Neural cell (in vitro differentiated cells): ENCODE results near the gene MED8.

Experiments
- CTCF ChIP-seq: fragments of 450-650 bp; IDR thresholded peaks from 2 replicates; pipeline ENCODE4 v1.5.1; 2014; ENCODE audit warnings: antibody characterized with exemption, mild to moderate bottlenecking, moderate library complexity; ENCODE audit not compliant: poor library complexity, severe bottlenecking
- EP300 ChIP-seq: fragments of 450-650 bp; conservative IDR thresholded peaks from 2 replicates; pipeline ENCODE4 v1.6.1; 2014; ENCODE audit warnings: antibody characterized with exemption, mild to moderate bottlenecking, moderate library complexity; ENCODE audit not compliant: poor library complexity, severe bottlenecking
- EZH2 ChIP-seq: fragments of 200-600, 300-800 bp; shearing (Covaris generic), sonication (generic); IDR thresholded peaks from 2 replicates; pipeline ENCODE4 v1.6.1; 2014; ENCODE audit warnings: antibody characterized with exemption, low read length, borderline replicate concordance, mild to moderate bottlenecking; ENCODE audit not compliant: insufficient read depth, poor library complexity, severe bottlenecking
- POLR2AphosphoS5 ChIP-seq: IDR thresholded peaks from 2 replicates; pipeline ENCODE4 v1.6.1; 2012
- SMC3 ChIP-seq: fragments of 450-650 bp; conservative IDR thresholded peaks from 2 replicates; pipeline ENCODE4 v1.6.1; 2014; ENCODE audit warnings: antibody characterized with exemption, mild to moderate bottlenecking, moderate library complexity; ENCODE audit not compliant: poor library complexity
- TF ChIP-seq, protein P1 (sequence below): IDR thresholded peaks from 2 replicates; pipeline ENCODE4 v1.6.1; 2012; ENCODE audit warnings: borderline replicate concordance

DNA sequence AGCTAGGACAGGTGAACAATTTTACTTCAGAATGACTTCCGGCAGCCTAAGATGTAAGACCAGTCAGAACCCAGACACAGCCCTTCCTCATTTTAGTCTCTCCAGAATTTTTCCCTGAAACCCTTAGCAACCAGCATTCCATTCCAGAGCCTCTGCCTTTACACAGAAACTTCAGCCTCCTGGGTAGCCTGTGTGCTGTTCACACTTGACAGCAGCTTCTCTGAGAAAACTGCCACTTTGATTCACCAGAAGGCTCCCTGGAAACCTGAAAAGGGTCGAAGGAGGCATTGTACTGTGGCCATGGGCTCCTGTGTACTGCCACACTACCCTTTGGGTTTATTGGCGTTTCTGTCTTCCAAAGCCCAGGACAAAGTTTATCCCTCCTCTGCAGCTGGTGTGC, 46.8 kb upstream of the MED8 start:
- TF ChIP-seq, protein P1, sequence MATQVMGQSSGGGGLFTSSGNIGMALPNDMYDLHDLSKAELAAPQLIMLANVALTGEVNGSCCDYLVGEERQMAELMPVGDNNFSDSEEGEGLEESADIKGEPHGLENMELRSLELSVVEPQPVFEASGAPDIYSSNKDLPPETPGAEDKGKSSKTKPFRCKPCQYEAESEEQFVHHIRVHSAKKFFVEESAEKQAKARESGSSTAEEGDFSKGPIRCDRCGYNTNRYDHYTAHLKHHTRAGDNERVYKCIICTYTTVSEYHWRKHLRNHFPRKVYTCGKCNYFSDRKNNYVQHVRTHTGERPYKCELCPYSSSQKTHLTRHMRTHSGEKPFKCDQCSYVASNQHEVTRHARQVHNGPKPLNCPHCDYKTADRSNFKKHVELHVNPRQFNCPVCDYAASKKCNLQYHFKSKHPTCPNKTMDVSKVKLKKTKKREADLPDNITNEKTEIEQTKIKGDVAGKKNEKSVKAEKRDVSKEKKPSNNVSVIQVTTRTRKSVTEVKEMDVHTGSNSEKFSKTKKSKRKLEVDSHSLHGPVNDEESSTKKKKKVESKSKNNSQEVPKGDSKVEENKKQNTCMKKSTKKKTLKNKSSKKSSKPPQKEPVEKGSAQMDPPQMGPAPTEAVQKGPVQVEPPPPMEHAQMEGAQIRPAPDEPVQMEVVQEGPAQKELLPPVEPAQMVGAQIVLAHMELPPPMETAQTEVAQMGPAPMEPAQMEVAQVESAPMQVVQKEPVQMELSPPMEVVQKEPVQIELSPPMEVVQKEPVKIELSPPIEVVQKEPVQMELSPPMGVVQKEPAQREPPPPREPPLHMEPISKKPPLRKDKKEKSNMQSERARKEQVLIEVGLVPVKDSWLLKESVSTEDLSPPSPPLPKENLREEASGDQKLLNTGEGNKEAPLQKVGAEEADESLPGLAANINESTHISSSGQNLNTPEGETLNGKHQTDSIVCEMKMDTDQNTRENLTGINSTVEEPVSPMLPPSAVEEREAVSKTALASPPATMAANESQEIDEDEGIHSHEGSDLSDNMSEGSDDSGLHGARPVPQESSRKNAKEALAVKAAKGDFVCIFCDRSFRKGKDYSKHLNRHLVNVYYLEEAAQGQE: no peak
- TF ChIP-seq POLR2AphosphoS5 (no peak), CTCF (no peak), EZH2 (no peak), EP300 (no peak), SMC3 (no peak)
